Fibroblast of lung (primary cell): ENCODE data around the gene LTBP2. TPM values are rescaled to one million over a fixed set of nuclear protein-coding genes. Genes with fewer than 3 reads are reported as not detected.

Source experiments
- DNase-seq, 2 donors: peaks; one replicate each; pipeline versions ENCODE4 v3.0.0 to v3.0.0-alpha.2; 2010; ENCODE audit warnings: low read depth in 2 of 2
- H2AFZ ChIP-seq: 2 replicates; pipeline ENCODE4 v1.5.1; 2012; ENCODE audit warnings: low read length, control low read depth, inconsistent platforms
- H3K27ac ChIP-seq: 2 replicates; pipeline ENCODE4 v1.5.1; 2011; ENCODE audit warnings: low read length, control low read depth; ENCODE audit not compliant: insufficient read depth
- H3K27me3 ChIP-seq: 2 replicates; pipeline ENCODE4 v1.5.1; 2011; ENCODE audit warnings: mild to moderate bottlenecking, low read length; ENCODE audit not compliant: control insufficient read depth, insufficient read depth
- H3K36me3 ChIP-seq: 2 replicates; pipeline ENCODE4 v1.5.1; 2011; ENCODE audit warnings: low read length; ENCODE audit not compliant: control insufficient read depth, insufficient read depth
- H3K4me1 ChIP-seq: 2 replicates; pipeline ENCODE4 v1.5.1; 2011; ENCODE audit warnings: low read length; ENCODE audit not compliant: control insufficient read depth, insufficient read depth; ENCODE audit errors: extremely low read depth
- H3K4me2 ChIP-seq: 2 replicates; pipeline ENCODE4 v1.5.1; 2011; ENCODE audit warnings: low read length, control low read depth; ENCODE audit not compliant: insufficient read depth; ENCODE audit errors: extremely low read depth
- H3K4me3 ChIP-seq, 4 experiments: fragments of 200-600 bp in 1 of 4; sonication (generic) in 1 of 4; replicated peaks in 1 of 4; 2 replicates each; pipeline ENCODE4 v1.5.1; 2011 to 2016; ENCODE audit warnings: low read length in 4 of 4, low read depth in 3 of 4, mild to moderate bottlenecking in 3 of 4, control low read depth in 2 of 4, inconsistent platforms in 1 of 4, mixed read lengths in 1 of 4; ENCODE audit not compliant: insufficient read depth in 1 of 4; ENCODE audit errors: control extremely low read depth in 1 of 4
- H3K79me2 ChIP-seq: 2 replicates; pipeline ENCODE4 v1.5.1; 2012; ENCODE audit warnings: mild to moderate bottlenecking, low read length, inconsistent platforms; ENCODE audit not compliant: control insufficient read depth, insufficient read depth
- H3K9ac ChIP-seq: 2 replicates; pipeline ENCODE4 v1.5.1; 2011; ENCODE audit warnings: mild to moderate bottlenecking, low read length, control low read depth; ENCODE audit not compliant: insufficient read depth
- H3K9me3 ChIP-seq: 2 replicates; pipeline ENCODE4 v1.5.1; 2012; ENCODE audit warnings: low read depth, low read length; ENCODE audit not compliant: control insufficient read depth, insufficient read depth
- H4K20me1 ChIP-seq: 2 replicates; pipeline ENCODE4 v1.5.1; 2011; ENCODE audit warnings: low read length; ENCODE audit not compliant: control insufficient read depth, insufficient read depth; ENCODE audit errors: extremely low read depth
- CTCF ChIP-seq, 2 donors: IDR thresholded peaks in 1 of 2; conservative IDR thresholded peaks in 1 of 2; 1 replicate in 1 of 2; 2 replicates in 1 of 2; pipeline ENCODE4 v1.5.1; 2011 to 2012; ENCODE audit warnings: low read length in 2 of 2, control low read depth in 1 of 2, inconsistent platforms in 1 of 2, low read depth in 1 of 2, mild to moderate bottlenecking in 1 of 2
- EZH2 ChIP-seq: IDR thresholded peaks from 2 replicates; pipeline ENCODE4 v1.5.1; 2012; ENCODE audit warnings: low read length, control low read depth, mild to moderate bottlenecking; ENCODE audit errors: missing control alignments
- polyA plus RNA-seq, 2 donors: library from polyadenylated mRNA; depleted of rRNA in 1 of 2; stranded (reverse) in 1 of 2; unstranded in 1 of 2; fragments of >200 nt; gene quantifications; 2 replicates each; pipeline ENCODE4 v1.2.1, GENCODE V29; 2011 to 2012; ENCODE audit warnings: missing spikeins in 1 of 2
- total RNA-seq: library from RNA; depleted of rRNA; stranded (reverse); fragments of >200 nt; gene quantifications from 2 replicates; pipeline ENCODE4 v1.2.1, GENCODE V29; 2014

LTBP2 gene
- total and polyA plus RNA-seq, 2 donors (not counting 1 experiment from before 2014, with no cell fraction given): 108 to 514 TPM

GRCh38 chr14:74591899-74592298 is 20.1 kb downstream of the LTBP2 start:
- no peak for TF ChIP-seq CTCF (conservative IDR thresholded peaks at IDR 0.05 in 1 of 2, IDR thresholded peaks at IDR 0.05 in 1 of 2; ENCODE audit: low read depth in 1 of 2, low read length in 2 of 2)
- TF ChIP-seq EZH2: no peak
- peak; percentile 43 to 58 for DNase-seq
- H3K4me3 ChIP-seq: no peak overlapping the region
- peaks cover 9% of the 10 kb centered on the region for H3K36me3 ChIP-seq
- peaks cover 55% of the 10 kb centered on the region for H3K4me1 ChIP-seq
- no peaks in the 10 kb centered on the region for H4K20me1 ChIP-seq
- peaks cover 83% of the 10 kb centered on the region for H3K79me2 ChIP-seq
- no peak overlapping the region for H2AFZ ChIP-seq
- H3K9ac ChIP-seq: no peak overlapping the region
- H3K4me2 ChIP-seq: no peak overlapping the region
- H3K9me3 ChIP-seq: no peaks in the 10 kb centered on the region
- H3K27ac ChIP-seq: peak overlapping the region; percentile 88
- no peaks in the 10 kb centered on the region for H3K27me3 ChIP-seq

- Histone ChIP-seq H3K79me2 (peaks cover 86% of the 10 kb centered on the region), H3K27ac (peak overlapping the region; percentile 88), H3K27me3 (no peaks in the 10 kb centered on the region), H3K9me3 (no peaks in the 10 kb centered on the region), H2AFZ (no peak overlapping the region), H3K9ac (no peak overlapping the region), H3K4me3 (no peak overlapping the region), H4K20me1 (no peaks in the 10 kb centered on the region), H3K4me2 (no peak overlapping the region), H3K36me3 (peaks cover 11% of the 10 kb centered on the region), H3K4me1 (peaks cover 51% of the 10 kb centered on the region)
- no peak for DNase-seq
- TF ChIP-seq EZH2 (no peak), CTCF (conservative IDR thresholded peaks at IDR 0.05 in 1 of 2, IDR thresholded peaks at IDR 0.05 in 1 of 2; ENCODE audit: low read depth in 1 of 2, low read length in 2 of 2) (no peak)
Measured at GRCh38 chr14:74591394-74591793, 20.6 kb downstream of the LTBP2 start.

- no peak overlapping the region for H3K4me2 ChIP-seq
- H3K79me2 ChIP-seq: peaks cover 85% of the 10 kb centered on the region
- peaks cover 43% of the 10 kb centered on the region for H3K4me1 ChIP-seq
- no peak for DNase-seq
- no peak overlapping the region for H3K4me3 ChIP-seq
- no peak overlapping the region for H3K9ac ChIP-seq
- no peak overlapping the region for H3K27ac ChIP-seq
- peaks cover 6% of the 10 kb centered on the region for H3K36me3 ChIP-seq
- no peaks in the 10 kb centered on the region for H4K20me1 ChIP-seq
- H3K9me3 ChIP-seq: no peaks in the 10 kb centered on the region
- no peak overlapping the region for H2AFZ ChIP-seq
- H3K27me3 ChIP-seq: no peaks in the 10 kb centered on the region
- TF ChIP-seq EZH2 (no peak), CTCF (conservative IDR thresholded peaks at IDR 0.05 in 1 of 2, IDR thresholded peaks at IDR 0.05 in 1 of 2; ENCODE audit: low read depth in 1 of 2, low read length in 2 of 2) (no peak)
Measured at GRCh38 chr14:74589291-74589879, 22.7 kb downstream of the LTBP2 start.
